HG03457 (cell line): ENCODE results near the gene HGFAC.

Experiments used
- ATAC-seq: cut with Tn5 transposase; IDR thresholded peaks from one replicate; pipeline ENCODE4 v1.9.1; 2021; ENCODE audit warnings: moderate number of reproducible peaks; ENCODE audit not compliant: unreplicated experiment

Gene HGFAC

DNA sequence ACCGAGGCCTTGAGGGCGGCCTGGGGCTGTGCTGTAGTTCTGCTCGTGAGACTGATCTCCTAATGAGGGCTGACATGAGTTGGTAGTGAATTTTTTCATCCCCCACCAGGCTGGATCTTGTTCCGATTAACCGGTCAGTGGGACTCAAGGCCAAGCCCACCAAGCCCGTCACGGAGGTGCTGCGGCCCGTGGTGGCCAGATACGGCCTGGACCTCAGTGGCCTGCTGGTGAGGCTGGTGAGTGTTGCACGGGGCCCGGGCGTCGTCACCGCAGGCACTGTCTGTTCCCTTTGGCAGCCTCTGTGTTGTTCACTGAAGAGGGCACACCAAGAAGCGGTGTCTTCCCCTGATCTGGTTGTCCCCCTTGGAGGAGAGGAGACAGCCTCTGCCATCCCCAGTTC is 18.4 kb upstream of the HGFAC start:
- no peak for ATAC-seq

DNA sequence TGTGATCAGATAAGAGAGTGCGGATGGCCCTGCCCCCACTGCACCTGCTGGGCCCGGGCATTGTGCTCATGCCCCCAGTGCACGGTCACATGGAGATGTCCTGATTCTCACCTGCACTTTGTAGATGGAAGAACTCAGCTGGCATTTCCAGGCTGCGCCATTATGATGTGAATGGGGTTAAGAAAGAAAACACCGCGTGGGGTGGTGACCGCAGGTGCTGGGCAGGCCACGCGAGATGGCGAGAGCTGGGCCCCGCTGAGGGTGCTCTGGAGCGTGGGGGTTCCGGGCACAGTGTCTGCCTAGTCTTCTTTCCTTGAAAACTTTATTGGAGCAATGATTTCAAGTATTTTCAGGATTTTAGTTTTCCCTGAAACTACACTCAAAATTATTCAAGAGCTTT is 17.8 kb upstream of the HGFAC start:
- no peak for ATAC-seq

DNA sequence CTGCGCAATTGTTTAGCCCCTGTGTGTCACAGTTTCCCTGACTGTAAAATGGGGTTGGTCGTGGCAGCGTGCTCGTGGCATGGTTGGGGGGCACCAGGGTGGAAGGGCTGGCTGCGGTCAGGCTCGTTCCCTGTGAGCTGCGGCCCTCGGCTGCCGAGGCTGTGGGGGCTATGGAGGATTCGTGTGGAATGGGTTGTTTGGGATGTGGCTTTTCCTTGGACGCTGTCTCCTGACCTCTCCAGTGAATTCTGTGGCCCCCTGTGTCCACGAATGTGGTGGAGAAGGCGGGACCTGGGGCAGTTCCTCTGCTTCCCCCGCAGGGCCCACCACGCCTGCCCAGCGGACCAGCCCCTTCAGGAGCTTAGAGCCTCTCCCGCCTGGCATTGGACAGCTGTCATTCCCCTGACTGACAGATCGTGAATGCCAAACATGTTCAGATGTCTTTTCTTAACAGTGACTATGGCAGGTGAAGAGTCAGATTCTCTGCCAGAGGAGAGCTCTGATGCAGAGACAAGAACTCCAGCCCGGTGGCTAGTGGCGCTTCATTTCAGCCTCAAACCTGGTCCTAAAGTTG is 17.2 kb upstream of the HGFAC start:
- ATAC-seq = no peak

DNA sequence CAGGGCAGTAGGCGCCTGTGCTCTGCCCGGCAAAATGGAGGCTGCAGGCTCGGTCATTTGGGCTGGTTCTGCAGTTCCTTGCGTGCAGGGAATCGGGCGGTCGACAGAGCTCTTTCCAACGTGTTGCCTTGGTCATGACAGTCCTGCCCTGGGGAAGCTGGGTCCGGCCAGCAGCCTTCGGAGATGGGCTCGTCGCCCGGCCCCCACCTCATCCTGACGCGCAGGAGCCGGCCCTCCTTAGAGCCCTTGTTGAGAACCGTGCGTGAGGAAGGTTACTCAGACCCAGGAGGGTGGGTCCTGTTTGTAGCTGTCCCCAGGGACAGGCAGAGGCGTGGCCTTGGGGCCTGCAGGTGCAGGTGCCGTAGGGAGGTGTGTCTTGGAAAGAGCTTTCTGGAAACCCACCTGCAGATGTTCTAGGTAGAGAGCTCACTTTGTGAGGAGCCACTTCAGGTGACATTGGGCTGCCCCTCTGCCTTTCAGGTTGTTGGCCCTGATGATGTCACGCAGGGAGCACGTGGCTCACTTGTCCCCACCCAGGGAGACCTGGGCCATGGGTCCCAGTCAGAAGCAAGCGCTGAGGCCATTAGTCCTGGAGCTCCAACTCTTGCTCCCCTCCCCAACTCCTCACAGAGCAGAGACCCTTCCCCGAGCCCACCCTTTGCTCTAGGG is 15.2 kb upstream of the HGFAC start:
- no peak for ATAC-seq

DNA sequence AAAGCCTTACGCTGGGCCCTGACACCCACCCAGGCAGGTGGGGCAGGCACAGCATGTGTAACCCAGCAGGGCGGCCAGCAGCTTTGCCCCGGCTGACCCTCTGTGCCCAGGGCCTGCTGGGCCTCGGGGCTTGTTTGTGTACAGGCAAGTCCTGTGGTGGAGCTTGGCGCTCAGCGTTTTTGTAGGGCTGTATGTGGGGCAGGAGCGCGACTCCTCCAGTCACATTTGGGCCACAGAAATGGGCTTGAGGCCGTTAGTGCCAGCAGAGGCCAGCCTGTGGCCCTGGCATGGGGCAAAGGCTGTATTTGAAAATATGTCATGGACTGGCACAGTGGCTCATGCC is 14.7 kb upstream of the HGFAC start:
- ATAC-seq = no peak

DNA sequence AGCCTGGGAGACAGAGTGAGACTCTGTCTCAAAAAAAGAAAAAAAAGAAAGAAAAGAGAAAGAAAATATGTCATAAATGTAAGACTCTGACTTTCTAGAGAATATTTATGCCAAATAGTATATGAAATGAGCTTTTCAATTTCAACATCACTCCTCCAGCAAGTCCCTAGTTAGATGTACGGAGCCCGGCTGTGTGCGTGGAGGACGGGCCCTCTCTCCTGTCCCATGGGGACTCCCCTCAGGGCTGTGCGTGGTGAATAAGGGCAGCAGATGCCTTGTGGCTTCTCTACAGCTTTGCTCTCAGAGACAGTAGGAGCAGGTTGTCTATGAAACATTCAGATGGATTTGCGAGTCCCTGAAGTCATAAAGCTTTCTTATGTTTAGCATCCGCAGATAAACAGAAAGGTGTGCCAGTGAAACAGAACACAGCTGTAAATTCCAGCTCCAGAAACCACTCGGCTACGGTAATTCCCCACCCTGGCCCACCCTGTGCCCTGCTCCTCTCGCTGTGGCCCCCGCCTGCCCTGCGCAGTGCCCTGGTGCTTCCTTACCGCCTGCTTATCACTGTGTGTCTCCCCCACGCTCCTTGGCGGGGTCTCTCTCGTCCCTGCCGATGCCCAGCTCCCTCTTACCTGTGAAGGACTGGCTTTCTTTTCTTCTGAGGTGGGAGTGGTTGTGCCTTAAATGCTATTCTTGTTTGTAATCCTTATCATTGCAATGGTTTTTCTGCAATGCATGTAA is 13.9 kb upstream of the HGFAC start:
- no peak for ATAC-seq

DNA sequence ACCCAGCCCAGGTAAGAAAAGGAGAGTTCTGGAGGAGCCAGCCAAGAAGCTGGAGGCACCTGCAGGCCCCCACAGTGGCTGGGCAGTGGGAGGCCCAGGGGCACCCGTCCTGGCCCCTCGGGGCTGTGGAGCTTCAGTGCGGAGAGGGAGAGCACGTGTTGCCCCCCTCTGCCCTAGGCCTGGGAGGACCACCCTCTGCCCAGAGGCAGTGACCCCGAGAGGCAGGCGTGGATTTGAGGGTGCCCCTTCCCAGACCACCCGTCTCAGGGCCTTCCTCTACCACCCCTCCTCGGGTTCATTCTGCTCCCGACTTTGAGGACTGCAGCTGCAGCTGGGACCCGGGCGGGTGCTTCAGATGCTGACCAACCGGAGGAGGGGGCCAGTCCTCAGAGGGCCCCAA is 12.1 kb upstream of the HGFAC start:
- no peak for ATAC-seq

DNA sequence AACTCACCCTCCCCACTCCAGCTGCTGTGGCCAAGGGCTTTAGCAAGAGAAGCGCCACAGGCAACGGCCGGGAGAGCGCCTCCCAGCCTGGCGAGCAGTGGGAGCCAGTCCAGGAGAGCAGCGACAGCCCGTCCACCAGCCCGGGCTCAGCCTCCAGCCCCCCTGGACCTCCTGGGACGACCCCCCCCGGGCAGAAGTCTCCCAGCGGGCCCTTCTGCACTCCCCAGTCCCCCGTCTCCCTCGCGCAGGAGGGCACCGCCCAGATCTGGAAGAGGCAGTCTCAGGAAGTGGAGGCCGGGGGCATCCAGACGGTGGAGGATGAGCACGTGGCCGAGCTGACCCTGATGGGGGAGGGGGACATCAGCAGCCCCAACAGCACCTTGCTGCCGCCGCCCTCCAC is 11.2 kb upstream of the HGFAC start:
- no peak for ATAC-seq

DNA sequence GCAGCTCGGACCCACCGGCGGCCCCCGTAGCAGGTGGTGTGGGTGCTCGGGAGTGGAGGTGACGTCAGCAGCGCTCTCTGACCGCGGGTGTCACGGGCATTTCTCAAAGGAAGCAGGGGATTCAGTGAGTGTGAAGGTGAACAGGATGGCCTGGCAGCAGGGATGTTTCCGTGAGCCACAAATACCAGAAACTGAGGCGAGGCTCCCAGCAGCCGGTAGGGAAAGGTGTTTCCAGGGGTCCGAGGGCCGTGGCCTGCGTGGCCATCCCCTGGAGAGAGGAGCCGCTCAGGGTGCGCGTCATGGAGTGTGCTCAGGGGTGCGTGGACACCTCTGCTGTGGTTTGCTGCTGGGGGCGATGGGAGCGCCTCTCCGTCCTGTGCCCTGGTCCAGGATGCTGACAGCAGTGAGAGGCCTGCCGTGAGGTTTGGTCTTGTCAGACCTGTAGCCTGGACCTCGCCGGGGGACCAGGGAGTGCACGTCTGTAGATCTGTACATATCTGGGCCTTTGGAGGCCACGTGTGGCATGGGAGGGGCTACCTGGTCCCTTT is 10.2 kb upstream of the HGFAC start:
- ATAC-seq = no peak

DNA sequence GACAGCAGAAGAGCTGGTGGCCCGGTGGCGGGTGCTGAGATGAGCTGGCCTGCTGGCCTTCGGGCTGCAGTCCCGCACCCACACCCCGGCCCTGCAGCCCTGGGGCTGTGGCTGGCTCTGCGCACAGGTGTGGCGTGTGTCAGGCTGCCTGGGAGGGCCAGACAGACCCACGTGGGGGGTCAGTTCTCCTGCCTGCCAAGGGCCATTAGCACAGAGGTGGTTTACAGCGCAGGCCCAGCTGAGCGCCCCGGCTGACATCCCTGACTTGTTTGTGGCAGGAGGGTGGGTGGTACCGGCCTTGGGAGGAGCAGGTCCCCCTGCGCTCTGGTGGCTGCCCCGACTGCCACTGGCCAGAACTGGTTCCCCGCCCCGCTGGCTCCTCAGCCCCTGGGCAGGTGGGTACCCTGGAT is 9.4 kb upstream of the HGFAC start:
- ATAC-seq = no peak

DNA sequence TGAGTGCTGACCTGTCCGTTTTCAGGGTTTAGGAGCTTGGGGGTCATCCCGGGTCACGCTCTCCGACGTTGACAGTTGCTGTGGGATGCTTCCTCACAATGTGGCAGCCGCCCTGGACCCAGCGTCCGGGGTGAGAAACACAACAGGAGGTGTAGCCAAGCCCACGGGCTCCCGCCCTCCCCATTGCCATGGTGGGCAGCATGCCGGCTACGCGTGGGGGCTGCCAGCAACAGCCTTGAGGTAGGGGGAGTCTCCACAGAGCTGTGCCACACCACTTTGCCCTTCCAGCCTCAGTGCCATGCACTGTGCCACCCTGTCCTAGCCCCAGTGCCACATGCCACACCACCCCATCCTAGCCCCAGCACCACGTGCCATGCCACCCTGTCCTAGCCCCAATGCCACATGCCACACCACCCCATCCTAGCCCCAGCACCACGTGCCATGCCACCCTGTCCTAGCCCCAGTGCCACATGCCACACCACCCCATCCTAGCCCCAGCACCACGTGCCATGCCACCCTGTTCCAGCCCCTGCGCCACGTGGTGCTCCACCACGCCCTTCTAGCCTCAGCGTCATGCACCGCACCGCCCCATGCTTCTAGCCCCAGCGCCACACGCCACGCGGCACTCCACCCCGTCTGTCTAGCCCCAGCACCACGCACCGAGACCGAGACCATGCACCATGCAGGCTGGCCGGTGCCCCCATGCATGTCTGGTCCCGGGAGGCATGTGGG is 8.5 kb upstream of the HGFAC start:
- no peak for ATAC-seq

DNA sequence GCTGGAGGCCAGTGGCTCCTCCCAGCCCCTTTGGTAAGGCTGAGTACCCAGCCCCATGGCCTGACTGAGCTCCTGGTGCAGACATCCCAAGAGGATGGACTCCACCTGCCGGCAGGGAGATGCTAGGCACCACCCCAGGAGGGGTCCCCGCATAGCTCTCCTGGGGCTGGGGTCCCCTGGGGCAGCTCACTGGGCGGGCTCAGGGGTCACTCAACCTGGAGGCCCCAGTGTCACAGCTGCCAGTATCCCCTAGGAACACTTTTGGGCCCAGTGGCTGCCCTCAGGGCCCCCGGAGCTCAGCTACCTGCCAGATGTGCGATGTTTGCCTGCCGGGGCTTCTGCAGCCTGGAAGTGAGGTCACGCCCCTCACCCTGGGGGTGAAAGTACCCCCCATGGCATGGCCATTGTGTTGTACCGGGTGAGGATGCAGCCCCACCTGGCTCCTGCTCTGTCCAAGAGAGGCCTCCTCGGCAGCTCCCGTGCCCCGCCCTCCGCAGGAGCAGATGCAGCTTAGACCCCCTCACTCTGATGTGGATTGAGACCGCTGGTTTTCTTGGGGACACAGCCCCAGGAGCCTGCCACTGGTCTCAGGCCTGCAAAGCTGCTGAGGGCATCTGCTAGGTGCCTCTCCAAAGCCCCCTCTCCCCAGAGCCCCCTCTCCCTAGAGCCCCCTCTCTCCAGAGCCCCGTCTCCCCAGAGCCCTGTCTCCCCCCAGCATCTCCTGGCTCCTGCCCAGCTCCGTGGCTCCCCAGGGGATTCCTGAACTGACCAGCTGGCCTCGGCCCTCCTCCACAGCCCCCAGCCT is 6.7 kb upstream of the HGFAC start:
- no peak for ATAC-seq

DNA sequence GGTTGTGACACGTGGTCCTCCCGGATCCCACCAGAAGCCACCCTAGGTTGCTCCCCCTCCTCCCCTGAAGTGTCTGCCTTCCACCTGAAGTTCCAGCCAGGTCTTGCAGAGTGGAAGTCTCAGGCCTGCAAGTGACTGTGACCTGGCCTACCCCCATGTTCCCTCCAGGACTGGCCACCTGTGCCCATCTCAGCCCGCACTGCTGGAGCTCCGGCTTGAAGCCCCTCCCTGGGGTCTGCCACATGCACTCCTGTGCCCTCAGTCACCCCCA is 6.1 kb upstream of the HGFAC start:
- ATAC-seq = no peak

DNA sequence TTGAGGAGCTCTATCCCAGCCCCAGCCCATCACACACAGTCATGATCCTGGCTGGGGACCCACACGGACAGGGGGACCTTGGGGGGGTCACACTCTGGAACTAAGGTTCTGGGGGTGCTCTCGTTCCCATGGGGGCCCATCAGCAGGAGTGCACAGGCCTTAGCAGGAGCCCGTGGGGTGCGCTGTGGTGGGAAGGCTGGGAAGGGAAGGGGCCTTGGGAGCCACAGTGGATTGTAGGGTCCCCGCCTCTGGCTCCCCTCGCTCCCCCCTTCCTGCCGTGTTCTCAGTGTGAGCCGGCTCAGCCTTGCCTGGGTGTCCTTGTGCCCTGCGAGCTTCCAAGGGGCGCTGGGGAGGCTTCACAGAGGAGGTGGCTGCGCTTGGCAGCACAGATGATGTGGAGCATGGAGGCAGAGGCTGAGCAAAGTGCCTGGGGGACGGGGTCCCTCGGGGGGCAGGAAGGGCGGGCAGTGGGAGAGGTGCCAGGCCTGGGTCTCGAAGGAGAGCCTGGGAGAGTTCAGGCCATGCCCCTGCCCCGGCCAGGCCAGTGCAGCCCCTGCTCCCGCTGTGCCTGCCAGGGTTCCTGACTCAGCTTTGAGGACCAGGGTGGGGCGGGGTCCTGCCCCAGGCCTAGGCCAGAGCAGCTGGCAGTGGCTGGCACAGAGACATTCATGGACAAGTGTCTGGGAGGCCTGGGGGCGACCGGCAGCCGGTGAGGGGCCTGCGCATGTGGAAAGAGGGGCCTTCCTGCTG is 5.5 kb upstream of the HGFAC start:
- ATAC-seq = no peak

DNA sequence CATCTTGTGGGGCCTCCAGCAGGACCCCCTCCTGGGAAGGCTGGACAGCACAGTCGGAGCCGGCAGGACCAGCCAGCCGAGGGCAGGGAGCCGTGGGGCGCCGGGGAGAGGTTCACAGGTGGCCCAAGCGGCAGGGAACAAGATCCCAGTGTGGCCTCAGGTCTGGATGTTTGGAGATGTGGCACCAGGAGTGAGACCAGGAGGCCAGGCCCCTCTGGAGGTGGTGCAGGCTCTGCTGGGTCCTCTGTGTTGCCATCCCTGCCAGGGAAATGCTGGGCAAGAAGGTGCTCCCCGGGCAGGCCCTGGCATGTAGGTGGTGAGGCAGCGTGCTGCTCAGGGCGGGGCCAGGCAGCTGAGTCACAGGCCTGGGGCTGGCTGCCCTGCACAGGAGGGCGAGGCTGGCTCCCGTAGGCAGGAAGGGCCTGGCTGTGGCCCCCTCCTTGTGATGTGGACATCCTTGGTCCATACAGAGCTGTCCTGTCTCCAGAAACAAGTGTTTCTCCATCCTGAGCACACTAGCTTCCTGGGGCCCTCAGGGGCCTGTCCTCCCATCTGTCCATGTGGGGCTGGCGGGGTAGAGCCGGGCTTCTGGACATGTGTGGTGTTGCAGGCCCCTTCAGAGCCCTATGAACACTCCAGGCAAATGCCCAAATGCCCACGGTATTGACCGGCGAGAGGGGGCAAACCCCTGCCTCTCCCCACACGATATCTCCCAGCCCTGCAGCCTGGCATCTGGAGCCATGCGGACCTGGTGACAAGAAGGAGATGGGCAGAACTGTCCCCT is 4.8 kb upstream of the HGFAC start:
- no peak for ATAC-seq

DNA sequence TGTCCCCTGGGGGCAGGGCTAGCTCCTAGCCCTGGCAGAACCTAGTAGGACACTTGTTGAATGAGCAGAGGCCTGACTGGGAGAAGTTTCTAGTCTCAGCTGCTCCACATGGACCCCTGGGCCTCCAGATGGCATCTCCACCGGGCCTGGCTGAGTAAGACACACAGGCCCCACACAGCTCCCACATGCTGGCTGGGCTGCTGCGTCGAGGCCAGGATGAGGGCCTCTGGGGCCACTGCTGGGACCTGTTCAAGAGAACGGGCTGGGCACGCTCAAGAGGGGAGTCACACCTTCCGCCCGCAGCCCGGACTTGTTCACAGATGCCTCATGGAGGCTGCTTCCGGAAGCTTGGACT is 4.2 kb upstream of the HGFAC start:
- no peak for ATAC-seq

DNA sequence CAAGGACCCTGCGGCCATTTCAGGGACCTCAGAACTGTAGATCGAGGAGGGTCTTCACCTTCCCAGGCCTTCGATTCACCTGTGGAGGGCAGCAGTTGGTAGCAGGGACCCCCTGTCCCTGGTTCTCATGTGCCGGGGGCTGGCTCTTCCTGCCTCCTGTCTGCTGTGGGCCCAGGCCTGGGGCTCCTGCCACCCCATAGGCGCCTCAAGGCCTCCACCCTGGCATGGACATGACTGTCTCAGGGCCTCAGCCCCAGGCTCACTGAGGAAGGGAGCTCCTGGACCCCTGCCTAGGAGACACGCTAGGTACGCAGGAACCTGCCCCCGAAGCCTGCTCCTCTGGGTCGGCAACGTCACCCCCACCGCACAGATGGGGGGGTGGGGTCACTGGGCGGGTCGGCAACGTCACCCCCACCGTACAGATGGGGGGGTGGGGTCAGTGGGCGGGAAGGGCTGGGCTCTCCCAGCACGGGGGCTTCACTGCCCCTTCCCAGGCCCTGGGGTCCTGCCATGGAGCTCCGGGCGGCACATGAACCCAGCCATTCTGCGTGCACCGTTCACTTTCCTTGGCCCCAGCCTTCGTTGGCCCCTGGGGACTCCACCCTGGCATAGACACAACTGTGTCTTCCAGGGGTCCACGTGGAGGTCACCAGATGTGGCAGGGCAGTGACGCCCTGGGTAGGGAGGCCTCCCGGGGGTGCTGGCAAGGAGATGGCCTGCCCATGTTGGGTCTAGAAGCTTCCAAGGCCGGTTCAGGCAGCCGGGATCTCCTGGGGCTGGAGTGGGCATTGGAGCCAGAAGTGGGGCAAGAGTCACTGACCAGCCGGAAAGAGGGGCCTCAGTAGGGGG is 3.5 kb upstream of the HGFAC start:
- no peak for ATAC-seq

DNA sequence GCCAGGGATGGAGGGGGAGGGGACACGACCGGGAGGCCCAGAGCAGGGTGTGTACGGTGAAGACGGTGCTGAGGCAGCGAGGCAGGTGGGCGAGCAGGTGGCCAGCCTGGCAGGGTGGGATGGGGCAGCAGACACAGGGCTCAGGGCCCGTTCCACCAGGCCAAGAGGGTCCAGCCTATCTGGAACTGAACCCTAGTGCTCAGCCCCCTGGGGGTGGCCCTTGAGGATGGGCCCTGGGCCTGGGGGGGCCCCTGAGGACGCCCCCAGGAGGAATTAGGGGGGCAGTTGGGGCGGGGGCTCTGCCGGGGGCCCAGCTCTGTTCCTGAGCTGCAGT is 3.0 kb upstream of the HGFAC start:
- no peak for ATAC-seq

DNA sequence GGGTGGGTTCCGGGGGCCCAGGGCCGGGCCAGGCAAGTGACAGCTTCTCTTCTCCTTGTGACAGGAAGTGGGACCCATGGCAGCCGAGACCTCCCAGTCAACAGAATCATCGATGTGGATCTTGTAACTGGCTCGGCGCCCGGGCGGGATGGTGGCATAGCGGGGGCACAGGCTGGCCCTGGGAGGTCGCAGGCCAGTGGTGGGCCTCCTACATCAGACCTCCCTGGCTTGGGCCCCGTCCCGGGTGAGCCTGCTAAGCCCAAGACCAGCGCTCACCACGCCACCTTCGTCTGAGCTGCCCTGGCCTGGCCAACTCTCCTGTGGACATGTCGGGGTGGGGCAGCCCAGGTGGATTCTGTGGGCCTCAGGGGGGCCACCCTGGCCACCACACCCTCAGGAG is 2.4 kb upstream of the HGFAC start:
- ATAC-seq = no peak
